IPS DF 6.9 (cell line): Measurements from ENCODE around the gene TRPM1.

ENCODE experiments used
- DNase-seq: peaks from one replicate; pipeline ENCODE4 v3.0.0-alpha.2; 2013; ENCODE audit warnings: low read depth, low spot score
- H3K27ac ChIP-seq: one replicate; pipeline ENCODE4 v1.5.1; 2013; ENCODE audit warnings: low read length, control low read depth
- H3K27me3 ChIP-seq: 2 replicates; pipeline ENCODE4 v1.6.1; 2013; ENCODE audit warnings: mild to moderate bottlenecking, low read length; ENCODE audit not compliant: control insufficient read depth, insufficient read depth
- H3K36me3 ChIP-seq: 2 replicates; pipeline ENCODE4 v1.6.1; 2013; ENCODE audit warnings: low read length; ENCODE audit not compliant: control insufficient read depth, insufficient read depth
- H3K4me1 ChIP-seq: 2 replicates; pipeline ENCODE4 v1.6.1; 2013; ENCODE audit warnings: low read length; ENCODE audit not compliant: control insufficient read depth, insufficient read depth
- H3K4me3 ChIP-seq: 2 replicates; pipeline ENCODE4 v1.5.1; 2013; ENCODE audit warnings: mild to moderate bottlenecking, low read length
- H3K9me3 ChIP-seq: 2 replicates; pipeline ENCODE4 v1.6.1; 2013; ENCODE audit warnings: low read length, inconsistent platforms; ENCODE audit not compliant: control insufficient read depth, insufficient read depth
- WGBS: extraction: QIAGEN DNeasy Blood & Tissue Kit; methylation state at CpG from one replicate; pipeline ENCODE4 v1.1.7; 2013; ENCODE audit warnings: mixed read lengths, missing lambda C conversion rate; ENCODE audit not compliant: insufficient read length, insufficient coverage; 5-methylcytosine and 5-hydroxymethylcytosine counted together

TRPM1 gene

GRCh38 chr15:30956216-30957124 lies 145.1 kb downstream of the TRPM1 start:
- H3K36me3 ChIP-seq = peaks cover 10% of the 10 kb centered on the region; the same call in 1 of the 2 replicates
- no peaks in the 10 kb centered on the region for H3K27me3 ChIP-seq
- no CpG with 5 or more reads among the region's 6 CpGs for WGBS
- no peak for DNase-seq
- H3K4me3 ChIP-seq = no peak overlapping the region
- H3K9me3 ChIP-seq = no peaks in the 10 kb centered on the region
- H3K4me1 ChIP-seq = 0 out of 2 replicates have a peak, but pooled peaks cover 2% of the 10 kb centered on the region
- no peak overlapping the region for H3K27ac ChIP-seq

DNA sequence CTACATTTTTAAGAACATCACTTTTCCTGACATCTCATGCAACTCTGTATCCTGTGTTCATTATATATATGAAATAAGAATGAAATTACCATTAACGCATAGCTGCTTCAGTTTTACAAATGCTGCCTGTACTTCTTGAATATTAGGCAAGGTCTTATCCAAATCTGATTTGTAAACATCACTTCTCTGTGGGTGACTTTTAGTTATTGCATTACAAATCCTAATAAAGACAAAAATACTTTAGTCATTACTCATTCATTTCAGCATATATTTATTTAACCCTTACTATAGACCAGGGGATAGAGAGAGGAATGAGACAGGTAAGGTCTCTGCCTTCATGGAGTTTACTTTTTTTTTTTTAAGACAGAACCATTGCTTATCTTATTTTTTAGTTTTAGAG lies 146.9 kb downstream of the TRPM1 start:
- H3K4me1 ChIP-seq = 0 out of 2 replicates have a peak, but pooled peaks cover 2% of the 10 kb centered on the region
- H3K9me3 ChIP-seq = no peaks in the 10 kb centered on the region
- no peak overlapping the region for H3K27ac ChIP-seq
- H3K36me3 ChIP-seq = peaks cover 11% of the 10 kb centered on the region; the same call in 1 of the 2 replicates
- no peaks in the 10 kb centered on the region for H3K27me3 ChIP-seq
- no peak for DNase-seq
- H3K4me3 ChIP-seq = no peak overlapping the region
- WGBS = no CpG with 5 or more reads among the region's 1 CpG

DNA sequence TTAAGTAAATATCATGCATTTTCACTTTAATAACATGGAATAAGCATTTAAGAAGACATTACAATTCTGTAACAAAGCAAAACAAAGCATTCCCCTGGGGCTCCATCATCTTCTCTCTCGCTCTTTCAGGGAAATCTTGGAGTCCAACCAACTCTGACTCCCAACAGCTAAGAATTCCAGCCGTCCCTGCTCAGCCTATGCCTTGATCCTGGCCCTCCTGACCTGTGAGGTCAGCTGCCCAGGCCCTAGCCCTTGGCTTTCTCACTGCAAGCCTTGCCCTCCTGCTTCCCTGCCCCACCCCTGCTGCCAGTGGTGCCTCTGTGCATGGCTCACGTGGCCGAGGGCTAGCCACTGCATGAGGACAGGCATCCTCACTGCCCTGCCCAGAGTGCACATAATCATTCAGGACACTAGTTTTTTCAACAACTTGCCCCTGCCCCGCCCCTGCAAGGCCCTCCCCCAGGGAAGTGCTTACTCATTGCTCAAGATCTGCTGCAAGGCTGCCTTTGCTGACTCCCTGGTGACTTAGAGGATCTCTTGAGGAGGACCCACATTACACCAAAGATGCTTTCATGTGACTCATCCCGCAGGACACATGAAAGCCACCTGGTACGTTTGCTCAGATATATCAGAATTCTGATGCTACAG lies 147.7 kb downstream of the TRPM1 start:
- Histone ChIP-seq H3K9me3 (no peaks in the 10 kb centered on the region), H3K4me3 (no peak overlapping the region), H3K36me3 (peaks cover 10% of the 10 kb centered on the region; the same call in 1 of the 2 replicates), H3K4me1 (0 out of 2 replicates have a peak, but pooled peaks cover 2% of the 10 kb centered on the region), H3K27me3 (no peaks in the 10 kb centered on the region), H3K27ac (no peak overlapping the region)
- no peak for DNase-seq
- WGBS = no CpG with 5 or more reads among the region's 7 CpGs

DNA sequence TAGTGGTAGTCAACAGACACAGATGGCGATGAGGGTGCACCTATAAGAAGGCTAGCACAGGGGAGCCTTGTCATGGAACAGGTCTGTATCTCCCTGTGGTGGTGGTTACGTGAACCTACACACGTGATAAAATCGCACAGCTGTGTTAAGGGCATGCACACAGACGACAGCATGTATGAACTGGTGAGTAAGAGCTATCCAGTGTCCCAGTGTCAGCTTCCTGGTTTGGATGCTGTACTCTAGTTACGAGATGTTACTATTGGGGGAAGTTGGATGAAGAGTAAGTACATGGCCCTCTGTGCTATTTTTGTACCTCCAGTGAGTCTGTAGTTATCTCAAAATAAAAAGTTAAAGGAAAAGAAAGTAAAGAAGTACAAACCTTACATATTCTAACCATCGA lies 148.3 kb downstream of the TRPM1 start:
- H3K4me3 ChIP-seq = no peak overlapping the region
- H3K4me1 ChIP-seq = 0 out of 2 replicates have a peak, but pooled peaks cover 2% of the 10 kb centered on the region
- no peak overlapping the region for H3K27ac ChIP-seq
- no peak for DNase-seq
- H3K9me3 ChIP-seq = no peaks in the 10 kb centered on the region
- no peaks in the 10 kb centered on the region for H3K27me3 ChIP-seq
- peaks cover 8% of the 10 kb centered on the region; the same call in 1 of the 2 replicates for H3K36me3 ChIP-seq
- WGBS = no CpG with 5 or more reads among the region's 7 CpGs
